Common myeloid progenitor, CD34-positive (primary cell): ENCODE measurements around the gene ZNF511.

Source experiments
- CTCF ChIA-PET: fragments of 350-600 bp; sonication (Branson Sonifier 250); formaldehyde crosslinking; loops from one replicate; lab custom pipeline; 2021; ENCODE audit warnings: antibody characterized with exemption; lab: Charles Lee
- POLR2A ChIA-PET: fragments of 350-600 bp; sonication (Branson Sonifier 250); formaldehyde crosslinking; loops from one replicate; lab custom pipeline; 2021; ENCODE audit warnings: antibody characterized with exemption; lab: Charles Lee
- DNase-seq, 3 donors: peaks; one replicate each; pipeline versions ENCODE4 v3.0.0 to v3.0.0-alpha.2; 2013
- H3K27ac ChIP-seq, 2 experiments: 1 replicate in 1 of 2; 2 replicates in 1 of 2; pipeline ENCODE4 v1.7.0; 2013; ENCODE audit warnings: inconsistent platforms in 2 of 2, low read length in 2 of 2, mild to moderate bottlenecking in 2 of 2, low read depth in 1 of 2, moderate library complexity in 1 of 2; ENCODE audit not compliant: severe bottlenecking in 2 of 2, insufficient read depth in 1 of 2, poor library complexity in 1 of 2
- H3K27me3 ChIP-seq, 5 experiments: replicated peaks in 2 of 5; 1 replicate in 3 of 5; 2 replicates in 2 of 5; pipeline versions ENCODE4 v1.6.1 to v1.7.0; 2013; ENCODE audit warnings: low read length in 4 of 5, mild to moderate bottlenecking in 2 of 5, moderate library complexity in 2 of 5, inconsistent platforms in 1 of 5; ENCODE audit not compliant: insufficient read depth in 5 of 5, control insufficient read depth in 4 of 5
- H3K36me3 ChIP-seq, 4 experiments: 1 replicate in 2 of 4; 2 replicates in 2 of 4; pipeline versions ENCODE4 v1.6.1 to v1.7.0; 2013; ENCODE audit warnings: low read length in 3 of 4, control low read depth in 1 of 4, mild to moderate bottlenecking in 1 of 4; ENCODE audit not compliant: control insufficient read depth in 4 of 4, insufficient read depth in 4 of 4
- H3K4me1 ChIP-seq, 4 experiments: 1 replicate in 3 of 4; 2 replicates in 1 of 4; pipeline versions ENCODE4 v1.6.1 to v1.7.1; 2013; ENCODE audit warnings: low read length in 3 of 4, mild to moderate bottlenecking in 3 of 4, control low read depth in 1 of 4, inconsistent platforms in 1 of 4, moderate library complexity in 1 of 4; ENCODE audit not compliant: control insufficient read depth in 4 of 4, insufficient read depth in 4 of 4; ENCODE audit errors: control extremely low read depth in 1 of 4
- H3K4me3 ChIP-seq, 7 experiments: 1 replicate in 4 of 7; 2 replicates in 3 of 7; pipeline versions ENCODE4 v1.5.1 to v1.7.0; 2013; ENCODE audit warnings: mild to moderate bottlenecking in 7 of 7, low read length in 6 of 7, moderate library complexity in 6 of 7, inconsistent platforms in 2 of 7, low read depth in 2 of 7, control low read depth in 1 of 7; ENCODE audit not compliant: insufficient read depth in 4 of 7, control insufficient read depth in 1 of 7; ENCODE audit errors: extremely low read depth in 1 of 7
- H3K9me3 ChIP-seq, 5 experiments: 1 replicate in 4 of 5; 2 replicates in 1 of 5; pipeline versions ENCODE4 v1.6.1 to v1.7.1; 2013; ENCODE audit warnings: low read length in 4 of 5, mild to moderate bottlenecking in 2 of 5, inconsistent platforms in 1 of 5, low read depth in 1 of 5, moderate library complexity in 1 of 5; ENCODE audit not compliant: control insufficient read depth in 4 of 5, insufficient read depth in 2 of 5; ENCODE audit errors: control extremely low read depth in 1 of 5
- WGBS: methylation state at CpG from one replicate; pipeline ENCODE4 v1.1.5; 2013; ENCODE audit not compliant: insufficient coverage; 5-methylcytosine and 5-hydroxymethylcytosine counted together

ZNF511 gene

DNA sequence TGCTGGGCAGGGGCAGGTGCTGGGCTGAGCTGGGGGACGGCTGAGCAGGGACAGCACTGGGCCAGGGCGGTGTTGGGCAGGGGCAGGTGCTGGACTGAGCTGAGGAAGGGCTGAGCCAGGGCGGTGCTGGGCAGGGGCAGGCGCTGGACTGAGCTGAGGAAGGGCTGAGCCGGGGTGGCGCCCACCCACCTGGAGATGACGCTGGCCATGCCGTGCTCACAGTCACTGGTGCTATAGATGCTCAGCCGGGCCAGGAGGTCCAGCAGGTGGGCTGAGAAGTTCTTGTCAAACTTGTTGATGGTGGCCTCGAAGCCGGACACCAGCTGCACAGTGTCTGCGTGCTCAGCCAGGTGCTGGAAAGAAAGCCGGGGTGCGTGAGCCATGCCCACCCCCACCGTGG lies 27.6 kb upstream of the ZNF511 start:
- ChIA-PET POLR2A (interaction anchor here (1.3 to 4.0 kb wide), 2 partner anchors 23 to 24 kb away, joined by 4 to 29 read pairs; no protein-coding TSS in a partner anchor), CTCF (interaction anchor here (0.8 to 7.1 kb wide), 11 partner anchors 9 to 48 kb away, joined by 3 to 112 read pairs (median 4); no protein-coding TSS in a partner anchor)
- H3K4me1 ChIP-seq: peaks cover 11 to 52% (median 51%) of the 10 kb centered on the region in 4 experiments
- no peaks in the 10 kb centered on the region for H3K27me3 ChIP-seq
- no peak overlapping the region for H3K27ac ChIP-seq
- DNase-seq: no peak
- no peak overlapping the region for H3K4me3 ChIP-seq
- peaks cover 0 to 59% (median 45%) of the 10 kb centered on the region in 4 experiments for H3K36me3 ChIP-seq
- WGBS: 97% methylated on average over 8 of the region's 15 CpGs
- H3K9me3 ChIP-seq: no peaks in the 10 kb centered on the region

DNA sequence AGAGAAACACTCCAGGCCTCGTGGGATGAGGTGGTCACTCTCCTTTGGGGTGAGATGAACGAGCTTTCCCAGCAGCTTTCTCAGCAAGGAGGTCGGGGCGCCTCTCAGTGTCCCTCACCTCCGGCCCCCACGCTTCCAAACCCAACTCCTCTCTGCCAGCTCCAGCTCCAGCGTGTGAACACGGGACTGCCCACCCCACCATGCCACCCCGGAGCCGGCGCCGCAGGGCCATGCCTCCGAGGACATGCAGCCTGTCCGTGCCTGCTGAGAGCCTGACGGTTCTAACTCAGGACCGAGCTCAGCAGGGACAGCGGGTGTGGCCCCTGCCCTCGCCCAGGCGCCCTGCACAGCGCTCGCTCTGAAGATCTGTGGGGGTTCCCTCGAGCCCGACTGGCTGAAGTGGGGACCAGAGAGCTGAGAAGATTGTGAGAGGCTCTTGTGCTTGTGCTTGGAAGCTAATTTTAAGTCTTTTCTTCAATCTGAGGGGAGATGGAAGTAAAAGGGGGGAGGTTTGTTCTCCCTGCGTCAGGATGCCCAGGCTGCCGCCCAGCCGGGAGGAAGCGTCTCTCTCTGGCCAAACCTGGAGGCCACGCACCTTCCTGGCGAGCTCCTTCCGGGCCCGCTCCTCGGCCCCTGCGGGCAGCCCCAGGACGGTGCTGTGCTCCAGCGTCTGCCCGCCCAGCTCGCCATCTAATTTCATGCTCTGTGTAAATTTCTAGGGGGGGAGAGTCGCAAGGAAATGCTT lies 26.9 kb upstream of the ZNF511 start:
- H3K9me3 ChIP-seq: no peaks in the 10 kb centered on the region

DNA sequence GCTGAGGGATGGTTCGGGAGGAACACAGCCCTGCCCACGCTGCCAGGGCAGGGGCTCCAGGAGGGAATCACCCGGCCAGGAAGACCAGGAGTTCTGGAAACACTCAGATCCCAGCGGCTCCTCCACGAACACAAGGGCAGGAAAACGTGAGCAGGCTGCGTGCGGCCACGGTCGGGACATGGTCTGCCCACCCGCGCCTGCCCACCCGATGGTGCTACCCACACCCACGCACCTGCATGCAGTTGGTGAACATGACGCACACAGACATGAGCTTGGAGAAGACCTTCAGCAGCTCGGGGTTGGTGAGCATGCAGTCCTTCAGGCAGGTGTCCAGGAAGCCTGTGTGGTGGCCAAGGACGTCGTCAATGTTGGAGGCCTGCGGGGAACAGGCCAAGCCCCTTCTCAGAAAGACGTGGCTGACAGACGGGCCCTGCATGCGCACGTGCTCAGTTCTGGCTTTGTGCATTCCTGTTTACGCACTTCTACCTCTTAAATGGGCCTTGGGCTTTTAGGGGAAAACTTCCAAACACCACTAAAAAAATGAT lies 25.8 kb upstream of the ZNF511 start:
- peaks cover 9 to 34% (median 33%) of the 10 kb centered on the region in 4 experiments for H3K4me1 ChIP-seq
- no peaks in the 10 kb centered on the region for H3K9me3 ChIP-seq
- no peaks in the 10 kb centered on the region for H3K27me3 ChIP-seq
- H3K36me3 ChIP-seq: peaks cover 3 to 68% (median 58%) of the 10 kb centered on the region in 4 experiments
- no peak for DNase-seq
- WGBS: 96% methylated on average over 24 of the region's 24 CpGs
- CTCF ChIA-PET: interaction anchor here (1.4 to 6.0 kb wide), 2 partner anchors 10 to 24 kb away, joined by 4 to 46 read pairs; no protein-coding TSS in a partner anchor
- POLR2A ChIA-PET: no interaction called here
- H3K27ac ChIP-seq: no peak overlapping the region
- H3K4me3 ChIP-seq: no peak overlapping the region

More for the DNA sequence above, 26.9 kb upstream of the ZNF511 start:
- peaks cover under 1 to 65% (median 52%) of the 10 kb centered on the region in 4 experiments for H3K36me3 ChIP-seq
- 95% methylated on average over 37 of the region's 38 CpGs for WGBS
- H3K27ac ChIP-seq: no peak overlapping the region
- ChIA-PET CTCF (interaction anchor here (0.8 to 6.0 kb wide), 9 partner anchors 8 to 47 kb away, joined by 3 to 46 read pairs (median 4); no protein-coding TSS in a partner anchor), POLR2A (interaction anchor here (0.7 to 1.3 kb wide), 2 partner anchors 15 to 24 kb away, joined by 3 to 4 read pairs; no protein-coding TSS in a partner anchor)
- H3K4me1 ChIP-seq: peaks cover 11 to 46% (median 44%) of the 10 kb centered on the region in 4 experiments
- H3K27me3 ChIP-seq: no peaks in the 10 kb centered on the region
- H3K4me3 ChIP-seq: no peak overlapping the region
- no peak for DNase-seq

DNA sequence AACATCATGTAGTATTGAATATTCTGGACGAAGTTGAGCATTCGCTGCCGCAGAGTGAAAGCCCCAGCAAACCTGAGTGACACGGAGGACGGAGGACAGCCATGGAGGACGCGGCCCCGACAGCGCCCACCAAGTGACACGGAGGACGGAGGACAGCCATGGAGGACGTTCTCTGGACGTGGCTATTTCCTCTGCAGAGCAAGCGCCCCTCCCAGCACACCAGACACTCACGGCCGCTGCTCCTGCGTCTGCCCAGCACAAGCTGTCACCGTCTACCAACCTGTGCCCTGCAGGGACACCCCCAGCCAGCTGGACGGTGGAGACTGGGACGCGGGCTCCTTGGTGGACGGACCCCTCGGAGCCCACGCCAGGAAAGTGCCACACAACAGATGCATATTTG lies 24.8 kb upstream of the ZNF511 start:
- H3K27ac ChIP-seq: no peak overlapping the region
- WGBS: 96% methylated on average over 24 of the region's 24 CpGs
- no peak overlapping the region for H3K4me3 ChIP-seq
- H3K27me3 ChIP-seq: no peaks in the 10 kb centered on the region
- ChIA-PET CTCF (interaction anchor here (1.1 to 1.7 kb wide), 4 partner anchors 9 to 17 kb away, joined by 3 to 8 read pairs (median 4); no protein-coding TSS in a partner anchor), POLR2A (no interaction called here)
- H3K9me3 ChIP-seq: no peaks in the 10 kb centered on the region
- peaks cover 6 to 24% (median 23%) of the 10 kb centered on the region in 4 experiments for H3K4me1 ChIP-seq
- DNase-seq: no peak
- H3K36me3 ChIP-seq: peaks cover 3 to 76% (median 65%) of the 10 kb centered on the region in 4 experiments

DNA sequence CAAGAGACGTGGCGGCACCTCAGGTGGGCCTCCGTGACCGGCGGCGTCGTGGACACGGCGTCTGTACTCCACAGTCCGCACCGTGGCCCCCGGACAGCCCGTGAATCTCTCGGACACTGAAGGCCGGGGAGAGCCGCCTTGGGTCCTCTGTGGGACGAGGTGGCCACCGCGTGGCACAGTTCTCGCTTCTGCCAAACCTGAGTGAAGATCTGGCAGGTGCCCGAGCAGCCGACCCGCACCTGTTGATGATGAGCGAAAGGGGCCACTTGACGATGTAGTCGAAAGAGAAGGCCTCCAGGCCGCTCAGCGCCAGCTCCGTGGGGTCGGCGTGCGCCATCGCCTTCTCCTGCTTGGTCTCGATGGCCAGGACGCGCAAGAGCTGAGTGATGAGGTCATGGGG lies 23.5 kb upstream of the ZNF511 start:
- POLR2A ChIA-PET: no interaction called here

DNA sequence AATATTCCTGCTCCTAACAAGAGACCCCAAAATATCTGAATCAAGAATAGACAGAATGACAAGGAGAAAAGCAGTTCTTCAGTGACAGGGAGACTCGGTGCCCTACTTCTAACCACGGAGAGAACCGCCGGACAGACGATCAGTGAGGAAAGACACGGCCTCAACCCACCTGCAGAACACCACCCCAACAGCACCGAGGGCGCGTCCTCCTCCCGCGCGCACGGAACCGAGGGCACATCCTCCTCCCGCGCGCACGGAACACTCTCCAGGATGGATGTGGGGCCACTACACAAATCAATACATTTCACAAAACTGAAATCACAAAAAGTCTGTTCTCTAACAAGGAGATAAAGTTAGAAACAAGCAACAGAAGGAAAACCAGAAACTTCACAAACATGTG lies 22.3 kb upstream of the ZNF511 start:
- peaks cover 5 to 92% (median 77%) of the 10 kb centered on the region in 4 experiments for H3K36me3 ChIP-seq
- peaks cover 0 to under 1% (median 0%) of the 10 kb centered on the region in 4 experiments for H3K4me1 ChIP-seq
- no peak overlapping the region for H3K4me3 ChIP-seq
- ChIA-PET CTCF (interaction anchor here (0.9 kb wide), 1 partner anchor 29 kb away, joined by 3 read pairs; no protein-coding TSS in a partner anchor), POLR2A (interaction anchor here (0.7 kb wide), 1 partner anchor 670 kb away, joined by 3 read pairs; no protein-coding TSS in a partner anchor)
- H3K27me3 ChIP-seq: no peaks in the 10 kb centered on the region
- DNase-seq: no peak
- H3K9me3 ChIP-seq: no peaks in the 10 kb centered on the region
- no peak overlapping the region for H3K27ac ChIP-seq
- WGBS: 90% methylated on average over 18 of the region's 18 CpGs

More for the DNA sequence above, 23.5 kb upstream of the ZNF511 start:
- H3K27ac ChIP-seq: no peak overlapping the region
- DNase-seq: no peak
- H3K9me3 ChIP-seq: no peaks in the 10 kb centered on the region
- WGBS: 96% methylated on average over 36 of the region's 36 CpGs
- peaks cover under 1 to 12% (median 10%) of the 10 kb centered on the region in 4 experiments for H3K4me1 ChIP-seq
- no peaks in the 10 kb centered on the region for H3K27me3 ChIP-seq
- CTCF ChIA-PET: interaction anchor here (0.6 to 1.7 kb wide), 3 partner anchors 11 to 43 kb away, joined by 3 to 8 read pairs (median 3); no protein-coding TSS in a partner anchor
- H3K4me3 ChIP-seq: no peak overlapping the region
- peaks cover 5 to 86% (median 75%) of the 10 kb centered on the region in 4 experiments for H3K36me3 ChIP-seq
